DMS 273 (cell line): ENCODE data around the gene MAP10.

Source experiments
- DNase-seq: peaks from one replicate; lab custom pipeline; 2025; ENCODE audit not compliant: unreplicated experiment; lab: John Stamatoyannopoulos, UW

The MAP10 gene

GRCh38 chr1:232853994-232854797 is 49.0 kb downstream of the MAP10 start:
- DNase-seq = peak; percentile 80

- peak; percentile 19 for DNase-seq
These were observed 49.6 kb downstream of the MAP10 start for GRCh38 chr1:232854798-232855159.

- DNase-seq = no peak
These were observed 51.3 kb downstream of the MAP10 start for GRCh38 chr1:232856541-232856940.
